ENCODE data around the gene KATNBL1.

KATNBL1 gene, protein sequence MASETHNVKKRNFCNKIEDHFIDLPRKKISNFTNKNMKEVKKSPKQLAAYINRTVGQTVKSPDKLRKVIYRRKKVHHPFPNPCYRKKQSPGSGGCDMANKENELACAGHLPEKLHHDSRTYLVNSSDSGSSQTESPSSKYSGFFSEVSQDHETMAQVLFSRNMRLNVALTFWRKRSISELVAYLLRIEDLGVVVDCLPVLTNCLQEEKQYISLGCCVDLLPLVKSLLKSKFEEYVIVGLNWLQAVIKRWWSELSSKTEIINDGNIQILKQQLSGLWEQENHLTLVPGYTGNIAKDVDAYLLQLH

DNA sequence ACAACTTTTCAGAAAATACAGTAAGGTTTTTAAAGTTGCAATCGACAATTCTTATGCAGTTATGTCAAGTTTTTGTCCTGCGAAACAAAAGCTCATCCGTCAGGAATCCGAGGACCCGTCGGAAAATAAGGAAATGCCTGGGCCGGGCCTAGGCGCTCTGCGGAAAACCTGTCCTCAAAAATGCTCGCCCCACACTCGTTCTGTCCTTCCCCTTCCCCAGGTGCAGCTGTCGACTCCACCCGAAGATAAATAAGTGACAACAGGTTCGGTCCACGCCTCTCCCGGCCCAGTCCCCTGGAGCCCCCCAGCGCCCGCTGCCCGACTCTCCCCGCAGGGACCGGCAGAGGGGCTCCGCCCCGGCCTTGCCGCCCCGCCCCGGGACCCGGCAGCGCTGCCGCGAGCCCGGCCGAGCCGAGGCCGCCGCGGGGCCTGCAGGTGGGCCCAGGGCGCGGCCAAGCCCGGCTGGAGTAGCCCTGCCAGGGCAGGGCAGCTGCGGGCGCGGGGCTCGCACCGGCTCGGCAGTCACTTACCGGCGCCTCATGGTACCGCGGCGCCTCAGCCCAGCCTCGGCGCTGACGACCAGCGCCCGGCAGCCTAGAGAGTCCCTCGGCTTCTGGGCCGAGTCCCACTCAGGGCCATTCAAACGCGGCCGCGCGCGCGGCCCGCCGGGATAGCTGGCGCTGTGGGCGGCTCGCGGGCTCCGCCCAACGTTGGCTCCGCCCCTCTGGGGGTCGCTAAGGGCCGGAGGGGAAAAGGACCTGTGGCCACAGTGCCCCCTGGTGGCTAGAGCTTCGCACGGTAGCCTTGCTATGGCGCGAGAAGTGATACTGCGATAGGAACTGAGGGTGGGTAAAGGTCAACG lies at the start of gene KATNBL1:
Gene KATNBL1, minus strand, starts transcription at position 676 of the 862 bp plus-strand sequence. CDS start 46,420 bp downstream, outside the sequence.
- DNase-seq (ENCODE audit: low read depth in 2 of 2) = peak; percentile 76 to 80

DNA sequence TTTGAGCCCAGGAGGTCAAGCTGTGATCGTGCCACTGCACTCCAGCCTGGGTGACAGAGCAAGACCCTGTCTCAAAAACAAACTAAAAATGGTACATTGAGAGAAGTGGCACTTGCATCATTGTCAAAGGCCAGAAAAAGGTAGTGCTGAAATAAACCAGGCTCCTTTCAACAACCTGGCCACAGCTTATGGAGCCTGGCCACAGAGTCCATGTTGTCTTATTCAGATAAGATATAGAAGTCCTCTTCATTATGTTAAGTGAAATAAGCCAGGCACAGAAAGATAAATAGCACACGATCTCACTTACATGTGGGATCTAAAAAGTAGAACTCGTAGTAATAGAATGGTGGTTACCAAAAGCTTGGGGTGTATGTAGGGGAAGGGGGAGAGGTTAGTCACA lies 49.7 kb upstream of the KATNBL1 start:
- no peak for DNase-seq (ENCODE audit: low read depth in 2 of 2)

DNA sequence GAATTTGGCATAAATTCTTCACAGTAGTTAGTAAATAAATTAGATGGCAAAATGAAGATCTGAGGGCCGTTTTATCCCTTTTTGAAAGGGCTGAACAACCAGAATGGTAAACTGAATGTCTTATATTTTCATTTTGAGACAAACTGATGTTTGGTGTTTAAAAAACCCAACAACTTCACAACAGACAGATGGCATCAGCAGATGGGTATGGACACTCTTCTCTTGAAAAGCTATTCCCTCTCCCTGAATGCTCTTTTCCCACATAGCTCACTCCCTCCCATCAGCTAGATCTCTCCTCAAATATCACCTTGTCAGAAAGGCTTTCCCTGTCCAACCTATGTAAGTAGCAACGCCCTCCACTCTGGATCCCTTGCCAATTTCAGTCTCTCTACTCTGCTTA lies 48.3 kb upstream of the KATNBL1 start:
- no peak for DNase-seq (ENCODE audit: low read depth in 2 of 2)

DNA sequence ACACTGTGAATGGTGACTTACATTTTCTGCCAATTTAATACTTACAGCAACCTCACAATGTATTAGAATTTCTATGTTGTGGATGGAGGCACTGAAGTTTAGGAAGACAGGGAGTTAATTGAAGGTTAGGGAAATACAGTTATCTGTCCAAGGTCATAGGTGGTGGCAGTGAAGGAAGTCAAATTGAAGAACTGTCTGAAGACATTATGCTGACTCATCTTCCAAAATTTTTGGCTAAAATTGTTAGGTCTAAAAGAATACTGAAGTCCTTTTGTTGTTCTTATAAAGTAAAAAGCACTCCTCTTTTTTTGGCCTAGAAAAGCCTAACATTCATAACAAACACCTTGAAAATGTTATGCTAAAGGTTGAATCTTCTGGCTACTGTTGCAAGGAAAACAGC lies 42.6 kb upstream of the KATNBL1 start:
- no peak for DNase-seq (ENCODE audit: low read depth in 2 of 2)

DNA sequence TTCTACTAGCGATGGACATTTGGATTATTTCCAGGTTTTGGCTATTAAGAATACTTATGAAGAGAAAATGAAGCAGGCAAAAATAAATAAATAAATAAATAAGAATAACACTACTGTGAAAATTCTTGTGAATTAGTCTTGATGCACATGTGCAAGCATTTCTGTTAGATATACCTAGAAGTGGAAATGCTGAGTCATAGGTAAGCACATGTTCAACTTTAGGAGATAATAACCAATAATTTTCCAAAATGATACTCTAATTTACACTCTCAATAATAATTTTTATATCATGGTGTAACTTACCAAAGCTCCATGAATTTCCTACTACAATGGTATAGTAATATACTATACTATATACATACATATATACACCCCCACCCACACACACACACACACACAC lies 38.3 kb upstream of the KATNBL1 start:
- DNase-seq (ENCODE audit: low read depth in 2 of 2) = no peak

DNA sequence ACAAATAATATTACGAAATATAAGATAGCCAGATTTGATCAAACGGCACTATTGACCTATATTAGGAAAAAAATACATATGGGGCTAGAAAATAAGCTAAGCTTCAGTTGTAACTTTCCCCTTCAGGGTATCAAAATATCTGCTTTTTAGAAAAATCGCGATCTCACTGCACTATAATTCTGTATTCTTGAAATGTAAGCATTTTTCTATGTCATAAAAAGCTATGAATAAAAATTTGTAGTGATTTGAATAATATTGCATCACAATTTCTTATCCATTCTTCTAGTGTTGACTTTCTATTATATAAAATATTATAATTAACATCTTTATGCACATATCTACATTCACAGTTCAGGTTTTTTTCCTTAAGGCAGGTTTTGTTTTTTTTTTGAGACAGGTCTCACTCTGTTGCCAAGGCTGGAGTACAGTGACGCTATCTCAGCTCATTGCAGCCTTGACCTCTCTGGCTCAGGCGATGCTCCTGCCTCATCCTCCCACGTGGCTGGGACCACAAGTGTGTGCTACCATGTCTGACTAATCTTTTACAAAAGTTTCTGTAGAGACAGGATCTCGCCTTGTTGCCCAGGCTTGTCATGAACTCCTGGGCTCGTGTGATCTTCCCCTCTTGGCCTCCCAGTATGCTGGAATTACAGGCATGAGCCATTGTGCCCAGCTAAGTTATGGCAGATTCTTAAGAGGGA lies 36.5 kb upstream of the KATNBL1 start:
- DNase-seq (ENCODE audit: low read depth in 2 of 2) = no peak

DNA sequence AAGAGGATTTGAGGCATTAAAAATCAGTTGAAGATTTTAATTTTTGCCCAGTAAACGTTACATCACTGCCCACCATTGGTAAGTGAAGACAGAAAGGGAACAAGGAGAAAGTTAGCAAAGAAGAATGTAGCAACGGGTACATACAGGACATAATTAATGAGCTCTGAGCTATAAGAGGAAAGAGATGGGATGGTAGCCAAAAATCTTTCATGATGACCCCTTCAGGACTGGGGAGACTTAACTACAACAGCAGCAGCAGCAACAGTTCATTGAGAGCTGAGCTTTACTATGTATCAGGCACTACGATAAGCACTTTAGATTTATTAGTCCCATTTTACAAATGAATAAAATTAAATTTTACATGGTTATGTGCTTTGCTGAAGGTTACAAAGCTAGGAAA lies 33.3 kb upstream of the KATNBL1 start:
- no peak for DNase-seq (ENCODE audit: low read depth in 2 of 2)

DNA sequence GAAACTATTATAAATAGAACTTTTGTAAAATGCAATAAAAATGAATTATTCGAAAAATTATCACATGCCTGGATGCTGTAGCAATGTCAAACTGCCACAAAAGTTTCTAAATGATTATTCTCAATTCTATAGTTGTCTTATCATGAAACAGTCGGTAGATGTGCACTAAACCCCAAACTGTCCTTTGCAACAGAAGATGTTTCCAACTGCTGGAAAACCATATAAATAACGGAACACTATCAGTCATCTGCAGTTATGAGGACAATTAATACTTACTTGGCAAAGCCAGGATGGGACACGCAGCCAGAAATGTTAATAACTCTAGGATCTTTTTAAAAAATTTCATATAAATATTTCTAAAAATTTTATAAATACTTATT lies 32.4 kb upstream of the KATNBL1 start:
- no peak for DNase-seq (ENCODE audit: low read depth in 2 of 2)

DNA sequence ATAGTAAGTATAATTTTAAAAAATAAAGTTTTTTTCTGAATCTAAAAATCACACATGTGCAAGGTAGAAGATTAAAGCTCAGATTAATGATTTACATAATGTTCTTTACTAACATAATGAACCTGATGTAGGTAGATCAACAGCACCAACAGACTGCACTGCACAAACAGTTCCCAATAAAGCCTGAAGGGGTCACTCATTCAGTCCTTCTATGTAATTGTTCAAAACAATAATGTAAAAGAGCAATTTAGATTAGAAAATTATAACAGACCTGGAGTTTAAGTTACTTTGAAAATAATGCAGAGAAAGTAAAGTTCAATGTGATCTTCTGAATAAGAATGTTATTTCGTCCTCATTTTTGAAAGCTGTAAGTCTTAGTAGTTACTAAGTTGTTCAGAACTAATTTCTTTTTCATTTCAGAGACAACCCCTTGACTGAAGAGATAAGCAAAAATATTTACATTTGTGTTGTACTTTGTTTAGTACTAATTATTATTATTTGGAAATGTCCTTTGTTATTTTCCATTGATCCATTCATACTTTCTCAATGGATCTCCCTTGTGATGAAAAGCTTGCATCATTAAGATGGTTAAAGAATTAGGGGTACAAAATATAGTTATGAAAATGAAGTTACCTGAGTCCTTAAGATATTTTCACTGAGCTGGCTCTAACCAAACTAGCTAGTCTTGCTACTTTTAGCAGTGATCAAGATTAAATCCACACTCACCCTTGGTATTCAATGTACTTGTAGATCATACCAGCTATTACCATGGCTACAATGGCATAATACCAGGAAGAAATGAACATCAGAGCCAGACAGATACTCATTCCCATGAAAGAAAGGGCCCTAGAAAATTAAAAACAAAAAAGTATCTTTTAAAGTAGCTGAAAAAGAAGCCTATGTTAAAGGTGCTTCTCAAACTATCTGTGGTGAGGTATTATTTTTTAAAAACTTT lies 31.8 kb upstream of the KATNBL1 start:
- no peak for DNase-seq (ENCODE audit: low read depth in 2 of 2)

DNA sequence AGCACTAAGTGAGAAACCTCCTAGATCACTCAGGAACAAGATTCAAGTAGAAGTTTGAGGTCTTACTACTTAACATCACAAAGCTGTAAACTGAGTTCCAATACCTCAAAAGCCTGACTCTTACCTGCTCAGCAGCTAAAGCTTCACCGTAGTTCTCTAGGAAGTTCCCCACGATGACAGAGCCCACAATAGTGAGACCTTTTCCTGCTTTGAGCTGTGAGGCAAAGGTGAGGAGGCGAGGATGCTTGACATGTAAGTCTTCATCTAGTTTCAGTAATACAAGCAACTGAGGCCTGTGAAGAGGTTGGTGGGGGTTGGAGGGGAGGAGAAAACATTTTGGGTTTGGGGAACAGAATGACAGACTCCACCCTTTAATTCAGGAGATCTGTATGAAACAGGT lies 30.6 kb upstream of the KATNBL1 start:
- DNase-seq (ENCODE audit: low read depth in 2 of 2) = no peak

DNA sequence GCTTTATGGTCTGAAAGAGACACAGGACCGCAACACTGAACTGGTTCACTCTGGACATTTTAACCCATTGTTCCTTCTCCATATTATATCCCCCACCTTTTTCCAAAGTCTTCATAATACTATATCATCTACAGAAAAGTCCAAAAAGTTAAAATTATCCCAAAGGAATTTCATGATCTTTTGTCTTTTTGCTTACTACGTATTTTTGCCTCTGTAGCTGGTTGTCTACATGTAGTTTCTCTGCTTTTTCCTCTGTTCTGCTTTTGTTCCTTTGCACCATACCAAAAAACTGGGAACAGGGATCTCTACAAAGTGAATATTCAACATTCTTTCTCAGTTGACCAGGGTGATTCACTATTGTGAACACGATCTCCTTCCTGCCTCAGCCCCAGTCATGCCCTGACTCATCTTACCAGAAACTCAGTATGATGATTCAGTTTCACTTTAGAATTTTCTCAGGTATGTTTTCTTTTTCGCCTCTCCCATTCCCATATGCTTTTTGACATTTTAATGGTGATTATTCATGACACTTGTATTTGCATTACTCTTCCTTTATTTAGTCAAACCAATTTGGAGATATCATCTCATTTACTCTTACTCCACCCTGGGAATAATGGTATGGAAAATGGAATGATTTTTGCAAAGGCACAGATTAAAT lies 29.4 kb upstream of the KATNBL1 start:
- peak; percentile 61 to 64 for DNase-seq (ENCODE audit: low read depth in 2 of 2)

DNA sequence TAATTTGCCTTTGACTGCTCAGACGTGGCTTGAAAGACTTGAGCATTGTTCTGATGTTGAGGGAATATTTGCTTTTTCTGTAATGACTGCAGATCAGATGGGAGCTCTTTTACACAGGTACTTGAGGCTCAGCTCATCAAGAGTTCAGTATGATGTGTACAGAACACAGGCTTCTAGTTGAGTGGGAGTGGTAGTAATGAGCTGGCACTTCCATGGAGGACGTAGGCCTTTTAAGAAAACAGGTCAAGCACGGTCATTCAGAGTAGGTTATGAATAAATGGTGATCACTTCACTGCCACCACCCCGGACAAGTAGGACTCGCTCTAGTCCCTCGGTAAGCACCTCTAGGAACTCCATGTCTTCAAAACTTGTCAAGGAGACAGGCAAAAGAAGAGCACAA lies 23.7 kb upstream of the KATNBL1 start:
- no peak for DNase-seq (ENCODE audit: low read depth in 2 of 2)

DNA sequence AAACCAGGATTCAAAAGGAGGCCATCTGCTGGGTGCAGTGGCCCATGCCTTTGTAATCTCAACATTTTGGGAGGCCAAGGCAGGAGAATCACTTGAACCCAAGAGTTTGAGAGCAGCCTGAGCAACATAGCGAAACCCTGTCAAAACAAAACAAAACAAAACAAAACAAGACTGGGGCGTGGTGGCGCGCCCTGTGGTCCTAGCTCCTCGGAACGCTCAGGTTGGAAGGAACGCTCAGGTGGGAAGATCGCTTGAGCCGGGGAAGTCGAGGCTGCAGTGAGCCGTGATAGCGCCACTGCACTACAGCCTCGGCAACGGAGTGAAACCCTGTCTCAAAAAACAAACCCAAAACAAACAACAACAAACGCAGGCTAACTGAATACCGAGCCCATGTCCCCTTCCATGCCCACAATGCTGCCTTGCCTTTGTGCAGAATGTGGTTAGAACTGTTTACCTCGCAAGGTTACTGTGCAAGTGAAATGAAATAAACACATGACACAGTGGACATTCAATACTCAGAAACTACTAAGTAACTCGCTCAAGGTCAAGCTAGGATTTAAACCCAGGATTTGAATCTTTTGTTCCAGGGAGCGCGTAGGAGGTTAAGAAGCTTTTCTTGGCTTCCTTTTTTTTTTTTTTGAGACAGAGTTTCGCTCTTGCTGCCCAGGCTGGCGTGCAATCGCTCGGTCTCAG lies 14.2 kb upstream of the KATNBL1 start:
- no peak for DNase-seq (ENCODE audit: low read depth in 2 of 2)

DNA sequence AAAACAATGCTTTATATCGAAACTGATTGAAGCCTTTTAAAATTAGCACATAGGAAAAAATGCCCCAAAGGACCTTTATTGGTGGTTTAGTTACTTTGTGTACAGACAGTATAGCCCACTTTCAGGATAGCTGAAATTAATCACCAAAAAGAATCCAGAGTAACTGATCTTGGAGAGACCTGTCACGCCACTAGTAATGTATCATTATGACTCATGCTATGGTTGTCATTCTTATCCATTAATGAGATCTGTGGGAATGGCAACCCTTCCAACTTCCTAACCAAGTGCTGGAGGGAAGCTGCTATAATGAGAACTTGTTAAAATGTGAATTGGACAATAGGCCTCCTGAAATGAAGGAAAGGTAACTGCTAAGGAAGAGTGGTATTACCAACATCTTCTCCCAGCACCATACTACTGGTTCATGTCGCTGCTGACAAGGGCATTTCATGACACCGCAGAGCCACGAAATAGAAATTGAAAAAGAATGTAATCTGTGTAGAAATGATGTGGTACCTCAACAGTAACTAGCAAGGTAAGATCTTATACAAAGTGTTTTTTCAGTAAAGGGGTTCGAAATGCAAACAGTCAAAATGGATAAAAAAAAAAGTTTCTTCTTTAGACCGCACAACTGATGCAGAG lies 7.8 kb upstream of the KATNBL1 start:
- peak in 1 of 2 experiments; percentile 9 for DNase-seq (ENCODE audit: low read depth in 2 of 2)

DNA sequence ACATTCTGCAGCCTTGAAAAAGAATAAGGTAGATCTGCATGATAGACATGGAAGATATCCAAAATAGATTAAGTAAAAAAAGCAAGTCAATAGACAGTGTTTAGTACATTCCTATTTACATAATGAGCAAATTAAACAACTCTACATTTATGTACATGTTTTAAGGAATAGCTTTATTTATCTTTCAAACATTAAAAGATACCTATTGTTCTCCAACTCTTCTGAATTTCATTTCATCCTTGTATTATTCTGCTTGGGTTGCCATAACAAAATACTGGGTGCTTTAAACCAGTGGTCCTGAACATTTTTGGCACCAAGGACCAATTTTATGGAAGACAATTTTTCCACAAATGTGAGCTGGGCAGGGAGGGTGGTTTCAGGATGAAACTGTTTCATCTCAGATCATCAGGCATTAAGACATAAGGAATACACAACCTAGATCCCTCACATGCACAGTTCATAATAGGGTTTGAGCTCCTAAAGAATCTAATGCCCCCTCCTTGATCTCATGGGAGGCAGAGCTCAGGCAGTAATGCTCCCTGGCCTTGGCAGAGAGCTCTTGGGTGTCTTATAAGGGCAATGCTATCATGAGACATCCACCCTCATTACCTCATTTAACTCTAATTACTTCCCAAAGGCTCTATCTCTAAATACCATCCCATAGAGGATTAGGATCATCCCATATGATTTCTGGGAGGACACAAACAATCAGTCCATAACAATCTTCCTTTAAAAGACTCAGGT lies 6.8 kb upstream of the KATNBL1 start:
- DNase-seq (ENCODE audit: low read depth in 2 of 2) = no peak

DNA sequence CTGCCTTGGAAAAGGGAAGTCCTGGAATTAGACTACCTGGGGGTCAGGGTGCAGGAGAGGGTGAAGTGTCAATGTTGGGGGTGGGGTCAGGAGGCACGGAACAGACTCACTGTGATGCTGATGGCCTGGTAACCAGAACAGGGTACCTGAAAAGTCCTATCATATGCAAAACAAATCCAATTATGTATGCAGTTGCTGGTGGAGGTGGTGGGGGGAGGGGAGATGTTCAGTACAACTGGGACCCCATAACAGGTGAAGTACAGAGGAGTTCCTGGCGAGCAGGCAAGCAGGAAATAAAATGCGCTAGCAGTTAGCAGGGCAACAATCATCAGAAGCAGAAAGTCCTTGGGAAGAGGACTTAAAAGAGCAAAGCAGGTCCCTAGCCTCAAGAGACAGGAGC lies 4.2 kb upstream of the KATNBL1 start:
- DNase-seq (ENCODE audit: low read depth in 2 of 2) = no peak

DNA sequence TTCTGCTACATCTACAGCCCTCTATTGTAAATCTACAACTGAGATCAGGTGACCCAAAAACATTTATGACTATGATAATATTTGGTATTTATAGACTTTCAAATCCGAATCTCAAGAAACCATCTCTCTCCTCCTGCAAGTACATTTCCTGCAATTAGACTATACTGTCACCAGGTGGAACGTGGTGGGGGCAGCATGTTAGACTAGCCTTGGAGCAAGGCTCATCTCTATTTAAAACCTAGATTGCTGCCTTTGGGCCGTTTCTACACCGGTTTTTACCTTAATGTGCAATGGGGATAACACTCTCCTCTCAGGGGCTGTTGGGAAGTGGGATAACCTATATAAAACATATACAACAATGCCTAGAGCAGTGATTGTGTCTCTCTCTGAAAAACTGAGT lies 3.8 kb upstream of the KATNBL1 start:
- DNase-seq (ENCODE audit: low read depth in 2 of 2) = no peak

DNA sequence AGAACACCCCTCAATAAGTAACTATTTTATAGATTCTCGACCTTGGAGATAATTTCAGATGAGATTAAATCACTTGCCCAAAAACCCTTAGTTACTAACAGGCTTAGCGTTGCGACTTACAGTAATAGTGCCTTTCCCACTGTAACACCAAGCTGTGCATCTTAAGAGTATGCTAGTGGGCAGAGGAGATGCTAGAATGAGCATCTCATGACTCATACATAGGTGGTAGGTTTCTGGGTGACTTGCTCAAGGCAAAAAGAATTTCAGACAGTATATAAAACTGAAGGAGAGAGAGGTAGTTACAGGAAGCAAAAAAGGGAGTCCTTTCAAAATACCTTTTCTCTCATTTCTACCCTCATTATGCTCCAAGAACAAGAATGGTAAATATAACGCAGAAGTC lies 3.9 kb downstream of the KATNBL1 start:
- no peak for DNase-seq (ENCODE audit: low read depth in 2 of 2)

DNA sequence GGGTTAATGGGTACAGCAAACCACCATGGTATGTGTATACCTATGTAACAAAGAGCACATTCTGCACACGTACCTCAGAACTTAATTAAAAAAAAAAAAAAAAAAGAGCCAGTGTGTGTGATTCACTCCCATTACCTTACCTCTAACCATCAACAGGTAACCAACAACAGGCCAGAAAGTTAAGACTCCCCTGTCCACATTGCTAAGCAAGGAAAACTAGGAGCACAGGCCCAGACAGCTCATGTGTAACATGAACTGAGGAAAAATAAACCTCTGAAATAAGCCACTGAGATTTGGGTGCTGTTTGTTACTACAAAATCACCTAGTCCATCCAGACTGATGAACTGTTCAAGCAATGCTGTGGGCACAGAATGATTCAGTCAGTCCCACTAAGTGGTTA lies 6.0 kb downstream of the KATNBL1 start:
- DNase-seq (ENCODE audit: low read depth in 2 of 2) = no peak
